ENCODE data around the gene CD44. TPM values are rescaled to one million over a fixed set of nuclear protein-coding genes. Genes with fewer than 3 reads are reported as not detected.

Gene CD44
- total and polyA plus RNA-seq, 2 experiments from 2014 or later: 8.5 to 41.3 TPM

GRCh38 chr11:35274909-35275785 lies 136.2 kb downstream of the CD44 start:
- H3K4me3 ChIP-seq: no peak overlapping the region
- H3K36me3 ChIP-seq: no peaks in the 10 kb centered on the region
- H3K27ac ChIP-seq: no peak overlapping the region
- no peak for TF ChIP-seq CTCF (IDR thresholded peaks at IDR 0.05; ENCODE audit: low read depth, low read length)
- H3K9me3 ChIP-seq (ENCODE audit: low read depth): no peaks in the 10 kb centered on the region
- no peaks in the 10 kb centered on the region for H3K4me1 ChIP-seq (ENCODE audit: low read depth)
- H3K27me3 ChIP-seq: no peaks in the 10 kb centered on the region
- no peak for DNase-seq (ENCODE audit: low read depth in 1 of 2, low spot score in 1 of 2)

GRCh38 chr11:35275786-35276170 lies 136.8 kb downstream of the CD44 start:
- no peaks in the 10 kb centered on the region for H3K9me3 ChIP-seq (ENCODE audit: low read depth)
- H3K4me3 ChIP-seq: no peak overlapping the region
- H3K27ac ChIP-seq: no peak overlapping the region
- no peak for DNase-seq (ENCODE audit: low read depth in 1 of 2, low spot score in 1 of 2)
- H3K4me1 ChIP-seq (ENCODE audit: low read depth): no peaks in the 10 kb centered on the region
- H3K27me3 ChIP-seq: no peaks in the 10 kb centered on the region
- TF ChIP-seq CTCF (IDR thresholded peaks at IDR 0.05; ENCODE audit: low read depth, low read length): no peak
- no peaks in the 10 kb centered on the region for H3K36me3 ChIP-seq

- H3K27ac ChIP-seq: no peak overlapping the region
- no peak for DNase-seq (ENCODE audit: low read depth in 1 of 2, low spot score in 1 of 2)
These were observed 137.6 kb downstream of the CD44 start for GRCh38 chr11:35276396-35277145.

GRCh38 chr11:35277827-35278226 lies 138.9 kb downstream of the CD44 start:
- H3K4me3 ChIP-seq: no peak overlapping the region
- H3K9me3 ChIP-seq (ENCODE audit: low read depth): no peaks in the 10 kb centered on the region
- DNase-seq (ENCODE audit: low read depth in 1 of 2, low spot score in 1 of 2): no peak
- TF ChIP-seq CTCF (IDR thresholded peaks at IDR 0.05; ENCODE audit: low read depth, low read length): no peak
- no peak overlapping the region for H3K27ac ChIP-seq
- no peaks in the 10 kb centered on the region for H3K36me3 ChIP-seq
- H3K27me3 ChIP-seq: no peaks in the 10 kb centered on the region
- H3K4me1 ChIP-seq (ENCODE audit: low read depth): no peaks in the 10 kb centered on the region

More at GRCh38 chr11:35276396-35277145, 137.6 kb downstream of the CD44 start:
- H3K27me3 ChIP-seq: no peaks in the 10 kb centered on the region
- no peaks in the 10 kb centered on the region for H3K9me3 ChIP-seq (ENCODE audit: low read depth)
- no peaks in the 10 kb centered on the region for H3K36me3 ChIP-seq
- no peaks in the 10 kb centered on the region for H3K4me1 ChIP-seq (ENCODE audit: low read depth)
- H3K4me3 ChIP-seq: no peak overlapping the region
- no peak for TF ChIP-seq CTCF (IDR thresholded peaks at IDR 0.05; ENCODE audit: low read depth, low read length)

GRCh38 chr11:35280727-35281126 lies 141.8 kb downstream of the CD44 start:
- no peak for DNase-seq (ENCODE audit: low read depth in 1 of 2, low spot score in 1 of 2)
- H3K9me3 ChIP-seq (ENCODE audit: low read depth): no peaks in the 10 kb centered on the region
- no peaks in the 10 kb centered on the region for H3K4me1 ChIP-seq (ENCODE audit: low read depth)
- H3K27me3 ChIP-seq: no peaks in the 10 kb centered on the region
- no peak for TF ChIP-seq CTCF (IDR thresholded peaks at IDR 0.05; ENCODE audit: low read depth, low read length)
- no peak overlapping the region for H3K4me3 ChIP-seq
- H3K27ac ChIP-seq: no peak overlapping the region
- H3K36me3 ChIP-seq: no peaks in the 10 kb centered on the region

Measured in cardiac muscle cell (in vitro differentiated cells and primary cell).